ENCODE measurements around the gene SLC25A42.

SLC25A42 gene

DNA sequence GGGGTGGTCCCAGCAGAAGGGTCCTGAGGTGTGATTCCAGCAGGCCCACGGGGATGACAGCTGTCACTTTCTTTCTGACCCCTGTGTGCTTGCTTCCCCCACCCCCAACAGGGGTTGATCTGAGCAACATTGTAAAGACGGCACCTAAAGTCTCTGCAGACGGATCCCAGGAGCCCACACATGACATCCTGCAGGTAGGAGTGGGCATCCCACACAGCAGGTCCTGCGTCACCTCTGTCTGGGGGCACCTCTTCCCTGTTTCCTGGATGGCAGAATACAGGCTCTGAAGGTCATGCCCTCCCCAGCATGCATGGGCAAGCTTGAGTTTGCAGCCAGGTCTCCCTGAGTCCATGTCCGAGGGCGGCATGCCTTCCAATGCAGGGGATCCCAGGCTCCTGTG lies 19.9 kb upstream of the SLC25A42 start:
- H3K4me3 ChIP-seq (replicated peaks; ENCODE audit: insufficient read depth, low read length): no peak overlapping the region
- TF ChIP-seq, protein P1, sequence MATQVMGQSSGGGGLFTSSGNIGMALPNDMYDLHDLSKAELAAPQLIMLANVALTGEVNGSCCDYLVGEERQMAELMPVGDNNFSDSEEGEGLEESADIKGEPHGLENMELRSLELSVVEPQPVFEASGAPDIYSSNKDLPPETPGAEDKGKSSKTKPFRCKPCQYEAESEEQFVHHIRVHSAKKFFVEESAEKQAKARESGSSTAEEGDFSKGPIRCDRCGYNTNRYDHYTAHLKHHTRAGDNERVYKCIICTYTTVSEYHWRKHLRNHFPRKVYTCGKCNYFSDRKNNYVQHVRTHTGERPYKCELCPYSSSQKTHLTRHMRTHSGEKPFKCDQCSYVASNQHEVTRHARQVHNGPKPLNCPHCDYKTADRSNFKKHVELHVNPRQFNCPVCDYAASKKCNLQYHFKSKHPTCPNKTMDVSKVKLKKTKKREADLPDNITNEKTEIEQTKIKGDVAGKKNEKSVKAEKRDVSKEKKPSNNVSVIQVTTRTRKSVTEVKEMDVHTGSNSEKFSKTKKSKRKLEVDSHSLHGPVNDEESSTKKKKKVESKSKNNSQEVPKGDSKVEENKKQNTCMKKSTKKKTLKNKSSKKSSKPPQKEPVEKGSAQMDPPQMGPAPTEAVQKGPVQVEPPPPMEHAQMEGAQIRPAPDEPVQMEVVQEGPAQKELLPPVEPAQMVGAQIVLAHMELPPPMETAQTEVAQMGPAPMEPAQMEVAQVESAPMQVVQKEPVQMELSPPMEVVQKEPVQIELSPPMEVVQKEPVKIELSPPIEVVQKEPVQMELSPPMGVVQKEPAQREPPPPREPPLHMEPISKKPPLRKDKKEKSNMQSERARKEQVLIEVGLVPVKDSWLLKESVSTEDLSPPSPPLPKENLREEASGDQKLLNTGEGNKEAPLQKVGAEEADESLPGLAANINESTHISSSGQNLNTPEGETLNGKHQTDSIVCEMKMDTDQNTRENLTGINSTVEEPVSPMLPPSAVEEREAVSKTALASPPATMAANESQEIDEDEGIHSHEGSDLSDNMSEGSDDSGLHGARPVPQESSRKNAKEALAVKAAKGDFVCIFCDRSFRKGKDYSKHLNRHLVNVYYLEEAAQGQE (IDR thresholded peaks at IDR 0.05; ENCODE audit: insufficient replicate concordance, low read depth): no peak
- TF ChIP-seq GABPA (IDR thresholded peaks at IDR 0.05; ENCODE audit: low read depth): no peak
- no peak for TF ChIP-seq POLR2AphosphoS5 (IDR thresholded peaks at IDR 0.05; ENCODE audit: low read depth)
- no peak overlapping the region for H3K27ac ChIP-seq (replicated peaks)
- H3K27me3 ChIP-seq (ENCODE audit: insufficient read depth, poor library complexity, severe bottlenecking): no peaks in the 10 kb centered on the region
- no peak for DNase-seq (ENCODE audit: low read depth in 1 of 2, low spot score in 1 of 2)

DNA sequence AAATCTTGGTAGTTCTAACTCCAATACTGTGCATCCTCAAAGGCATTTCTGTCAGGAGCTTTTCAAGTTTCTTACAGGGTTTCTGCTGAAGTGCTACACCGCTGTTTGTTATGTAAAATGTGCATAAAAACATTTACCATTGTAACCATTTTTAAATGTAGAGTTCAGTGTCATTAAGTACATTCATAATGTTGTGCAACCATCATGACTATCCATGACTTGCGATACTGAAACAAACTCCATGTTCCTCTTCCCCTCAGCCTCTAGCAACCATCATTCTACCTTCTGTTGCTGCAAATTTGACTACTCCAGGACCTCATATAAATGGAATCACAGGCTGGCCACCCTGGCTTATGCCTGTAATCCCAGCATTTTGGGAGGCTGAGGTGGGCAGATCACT lies 14.4 kb upstream of the SLC25A42 start:
- no peak overlapping the region for H3K27ac ChIP-seq (replicated peaks)
- no peak overlapping the region for H3K4me3 ChIP-seq (replicated peaks; ENCODE audit: insufficient read depth, low read length)
- TF ChIP-seq, protein P1 (IDR thresholded peaks at IDR 0.05; ENCODE audit: insufficient replicate concordance, low read depth): no peak
- no peak for TF ChIP-seq GABPA (IDR thresholded peaks at IDR 0.05; ENCODE audit: low read depth)
- H3K27me3 ChIP-seq (ENCODE audit: insufficient read depth, poor library complexity, severe bottlenecking): no peaks in the 10 kb centered on the region
- peak; percentile 19 to 50 for DNase-seq (ENCODE audit: low read depth in 1 of 2, low spot score in 1 of 2)

DNA sequence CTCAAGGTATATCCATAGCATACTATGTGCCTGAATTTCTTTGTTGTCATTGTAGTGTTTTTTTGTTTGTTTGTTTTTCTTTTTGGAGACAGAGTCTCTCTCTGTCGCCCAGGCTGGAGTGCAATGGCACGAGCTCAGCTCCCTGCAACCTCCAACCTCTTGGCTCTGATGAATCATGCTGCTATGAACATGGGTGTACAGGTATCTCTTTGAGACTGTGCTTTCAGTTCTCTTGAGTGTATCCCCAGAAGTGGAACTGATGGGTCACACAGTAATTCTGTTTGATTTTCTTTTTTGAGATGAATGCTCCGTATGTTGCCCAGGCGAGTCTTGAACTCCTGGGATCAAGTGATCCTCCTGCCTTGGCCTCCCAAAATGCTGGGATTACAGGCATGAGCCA lies 13.7 kb upstream of the SLC25A42 start:
- Histone ChIP-seq H3K27me3 (ENCODE audit: insufficient read depth, poor library complexity, severe bottlenecking) (no peaks in the 10 kb centered on the region), H3K4me3 (replicated peaks; ENCODE audit: insufficient read depth, low read length) (no peak overlapping the region), H3K27ac (replicated peaks) (no peak overlapping the region)
- DNase-seq (ENCODE audit: low read depth in 1 of 2, low spot score in 1 of 2): no peak
- TF ChIP-seq POLR2AphosphoS5 (IDR thresholded peaks at IDR 0.05; ENCODE audit: low read depth) (no peak), SPI1 (IDR thresholded peaks at IDR 0.05; ENCODE audit: borderline replicate concordance, low read depth) (no peak), GABPA (IDR thresholded peaks at IDR 0.05; ENCODE audit: low read depth) (no peak)
- TF ChIP-seq, protein P1 (IDR thresholded peaks at IDR 0.05; ENCODE audit: insufficient replicate concordance, low read depth): no peak
- TF ChIP-seq, protein P2, sequence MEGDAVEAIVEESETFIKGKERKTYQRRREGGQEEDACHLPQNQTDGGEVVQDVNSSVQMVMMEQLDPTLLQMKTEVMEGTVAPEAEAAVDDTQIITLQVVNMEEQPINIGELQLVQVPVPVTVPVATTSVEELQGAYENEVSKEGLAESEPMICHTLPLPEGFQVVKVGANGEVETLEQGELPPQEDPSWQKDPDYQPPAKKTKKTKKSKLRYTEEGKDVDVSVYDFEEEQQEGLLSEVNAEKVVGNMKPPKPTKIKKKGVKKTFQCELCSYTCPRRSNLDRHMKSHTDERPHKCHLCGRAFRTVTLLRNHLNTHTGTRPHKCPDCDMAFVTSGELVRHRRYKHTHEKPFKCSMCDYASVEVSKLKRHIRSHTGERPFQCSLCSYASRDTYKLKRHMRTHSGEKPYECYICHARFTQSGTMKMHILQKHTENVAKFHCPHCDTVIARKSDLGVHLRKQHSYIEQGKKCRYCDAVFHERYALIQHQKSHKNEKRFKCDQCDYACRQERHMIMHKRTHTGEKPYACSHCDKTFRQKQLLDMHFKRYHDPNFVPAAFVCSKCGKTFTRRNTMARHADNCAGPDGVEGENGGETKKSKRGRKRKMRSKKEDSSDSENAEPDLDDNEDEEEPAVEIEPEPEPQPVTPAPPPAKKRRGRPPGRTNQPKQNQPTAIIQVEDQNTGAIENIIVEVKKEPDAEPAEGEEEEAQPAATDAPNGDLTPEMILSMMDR (IDR thresholded peaks at IDR 0.05; ENCODE audit: insufficient read depth, low read length): no peak

DNA sequence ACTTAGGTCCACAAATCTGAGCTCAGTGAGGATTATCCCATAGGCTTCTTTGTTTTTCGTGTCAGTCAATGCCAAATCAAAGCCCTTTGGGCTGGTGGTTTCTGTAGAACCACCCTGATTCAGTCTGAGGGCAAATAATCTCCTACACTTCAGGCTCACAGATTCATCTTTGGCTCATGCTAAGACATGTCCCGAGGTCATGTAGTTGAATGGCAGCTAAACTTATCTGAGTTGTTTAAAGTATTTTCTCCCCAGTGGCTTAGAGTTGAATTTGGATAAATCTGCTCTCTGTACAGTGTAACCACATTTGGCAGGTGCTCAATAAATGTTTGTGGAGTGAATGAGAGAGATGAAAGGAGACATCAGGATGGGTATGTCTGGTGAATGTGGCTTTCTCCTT lies 13.1 kb upstream of the SLC25A42 start:
- Histone ChIP-seq H3K27me3 (ENCODE audit: insufficient read depth, poor library complexity, severe bottlenecking) (no peaks in the 10 kb centered on the region), H3K27ac (replicated peaks) (no peak overlapping the region), H3K4me3 (replicated peaks; ENCODE audit: insufficient read depth, low read length) (no peak overlapping the region)
- TF ChIP-seq, protein P2 (IDR thresholded peaks at IDR 0.05; ENCODE audit: insufficient read depth, low read length): no peak
- TF ChIP-seq POLR2AphosphoS5 (IDR thresholded peaks at IDR 0.05; ENCODE audit: low read depth) (no peak), SPI1 (IDR thresholded peaks at IDR 0.05; ENCODE audit: borderline replicate concordance, low read depth) (no peak), GABPA (IDR thresholded peaks at IDR 0.05; ENCODE audit: low read depth) (no peak)
- TF ChIP-seq, protein P1 (IDR thresholded peaks at IDR 0.05; ENCODE audit: insufficient replicate concordance, low read depth): no peak
- no peak for DNase-seq (ENCODE audit: low read depth in 1 of 2, low spot score in 1 of 2)

All from HL-60 (cell line).